Neural cell (in vitro differentiated cells): ENCODE measurements around the gene TOB1. TPM values are rescaled to one million over a fixed set of nuclear protein-coding genes. Genes with fewer than 3 reads are reported as not detected.

Experiments used
- H2AFZ ChIP-seq: fragments of 200-600, 300-800 bp; sonication (generic), shearing (Covaris generic); 2 replicates; pipeline ENCODE4 v1.6.0; 2014; ENCODE audit warnings: low read depth, mild to moderate bottlenecking, antibody characterized with exemption, low read length, moderate library complexity
- H3F3A ChIP-seq: fragments of 200-600 bp; shearing (Covaris generic); 2 replicates; pipeline ENCODE4 v1.6.1; 2016; ENCODE audit warnings: mild to moderate bottlenecking, moderate library complexity, mixed read lengths, antibody characterized with exemption, low read length; ENCODE audit not compliant: insufficient read depth, poor library complexity, severe bottlenecking
- H3K27ac ChIP-seq: fragments of 200-600, 300-800 bp; sonication (generic), shearing (Covaris generic); 2 replicates; pipeline ENCODE4 v1.5.1; 2014; ENCODE audit warnings: mild to moderate bottlenecking, low read length, moderate library complexity
- H3K27me3 ChIP-seq: fragments of 300-800, 200-600 bp; sonication (generic), shearing (Covaris generic); 2 replicates; pipeline ENCODE4 v1.6.0; 2014; ENCODE audit warnings: mild to moderate bottlenecking, low read depth, low read length, moderate library complexity; ENCODE audit not compliant: insufficient read depth
- H3K36me3 ChIP-seq: fragments of 300-800, 200-600 bp; sonication (generic), shearing (Covaris generic); 2 replicates; pipeline ENCODE4 v1.5.1; 2014; ENCODE audit warnings: mild to moderate bottlenecking, antibody characterized with exemption, low read length, moderate library complexity; ENCODE audit not compliant: insufficient read depth
- H3K4me2 ChIP-seq: fragments of 300-800, 200-600 bp; sonication (generic), shearing (Covaris generic); 2 replicates; pipeline ENCODE4 v1.6.0; 2014; ENCODE audit warnings: mild to moderate bottlenecking, low read length
- H3K4me3 ChIP-seq: fragments of 300-800, 200-600 bp; sonication (generic), shearing (Covaris generic); 2 replicates; pipeline ENCODE4 v1.5.1; 2014; ENCODE audit warnings: mild to moderate bottlenecking, low read length, moderate library complexity
- H3K79me2 ChIP-seq: fragments of 200-600 bp; shearing (Covaris generic); replicated peaks from 2 replicates; pipeline ENCODE4 v1.6.0; 2014; ENCODE audit warnings: mild to moderate bottlenecking, low read length, moderate library complexity; ENCODE audit not compliant: insufficient read depth
- H3K9ac ChIP-seq: fragments of 300-800, 200-600 bp; sonication (generic), shearing (Covaris generic); 2 replicates; pipeline ENCODE4 v1.6.1; 2016; ENCODE audit warnings: mild to moderate bottlenecking, low read length, mixed read lengths
- H3K9me2 ChIP-seq: fragments of 200-600 bp; shearing (Covaris generic); 2 replicates; pipeline ENCODE4 v1.6.1; 2016; ENCODE audit warnings: mild to moderate bottlenecking, low read length, mixed read lengths; ENCODE audit not compliant: insufficient read depth
- H3K9me3 ChIP-seq: fragments of 200-600, 300-800 bp; sonication (generic), shearing (Covaris generic); 2 replicates; pipeline ENCODE4 v1.6.1; 2016; ENCODE audit warnings: mild to moderate bottlenecking, mixed run types, low read length, moderate library complexity, mixed read lengths
- H4K20me1 ChIP-seq: fragments of 200-600 bp; shearing (Covaris generic); 2 replicates; pipeline ENCODE4 v1.6.1; 2016; ENCODE audit warnings: mild to moderate bottlenecking, mixed run types; ENCODE audit not compliant: insufficient read depth
- EP300 ChIP-seq: fragments of 450-650 bp; conservative IDR thresholded peaks from 2 replicates; pipeline ENCODE4 v1.6.1; 2014; ENCODE audit warnings: antibody characterized with exemption, mild to moderate bottlenecking, moderate library complexity; ENCODE audit not compliant: poor library complexity, severe bottlenecking
- EZH2 ChIP-seq: fragments of 200-600, 300-800 bp; shearing (Covaris generic), sonication (generic); IDR thresholded peaks from 2 replicates; pipeline ENCODE4 v1.6.1; 2014; ENCODE audit warnings: antibody characterized with exemption, low read length, borderline replicate concordance, mild to moderate bottlenecking; ENCODE audit not compliant: insufficient read depth, poor library complexity, severe bottlenecking
- MXI1 ChIP-seq: fragments of 450-650 bp; conservative IDR thresholded peaks from 2 replicates; pipeline ENCODE4 v1.6.1; 2014; ENCODE audit warnings: antibody characterized with exemption, mild to moderate bottlenecking; ENCODE audit not compliant: poor library complexity, severe bottlenecking
- POLR2AphosphoS5 ChIP-seq: IDR thresholded peaks from 2 replicates; pipeline ENCODE4 v1.6.1; 2012
- RAD21 ChIP-seq: fragments of 450-650 bp; conservative IDR thresholded peaks from 2 replicates; pipeline ENCODE4 v1.6.1; 2014; ENCODE audit warnings: antibody characterized with exemption, mild to moderate bottlenecking, moderate library complexity
- SMC3 ChIP-seq: fragments of 450-650 bp; conservative IDR thresholded peaks from 2 replicates; pipeline ENCODE4 v1.6.1; 2014; ENCODE audit warnings: antibody characterized with exemption, mild to moderate bottlenecking, moderate library complexity; ENCODE audit not compliant: poor library complexity
- TAF1 ChIP-seq: IDR thresholded peaks from 2 replicates; pipeline ENCODE4 v1.6.1; 2012; ENCODE audit warnings: low read depth
- polyA plus RNA-seq: library from polyadenylated mRNA; depleted of rRNA; stranded (reverse); fragments of >200 nt; gene quantifications from 2 replicates; pipeline ENCODE4 v1.2.3, GENCODE V29; 2014
- TF ChIP-seq, protein P1 (sequence below): IDR thresholded peaks from 2 replicates; pipeline ENCODE4 v1.6.1; 2012; ENCODE audit warnings: borderline replicate concordance
- TF ChIP-seq, protein P2 (sequence below): fragments of 450-650 bp; IDR thresholded peaks from 2 replicates; pipeline ENCODE4 v1.5.1; 2014; ENCODE audit warnings: antibody characterized with exemption, mild to moderate bottlenecking, moderate library complexity; ENCODE audit not compliant: poor library complexity, severe bottlenecking

The TOB1 gene
- polyA plus RNA-seq, 1 donor from 2014 or later: 8.9 TPM

DNA sequence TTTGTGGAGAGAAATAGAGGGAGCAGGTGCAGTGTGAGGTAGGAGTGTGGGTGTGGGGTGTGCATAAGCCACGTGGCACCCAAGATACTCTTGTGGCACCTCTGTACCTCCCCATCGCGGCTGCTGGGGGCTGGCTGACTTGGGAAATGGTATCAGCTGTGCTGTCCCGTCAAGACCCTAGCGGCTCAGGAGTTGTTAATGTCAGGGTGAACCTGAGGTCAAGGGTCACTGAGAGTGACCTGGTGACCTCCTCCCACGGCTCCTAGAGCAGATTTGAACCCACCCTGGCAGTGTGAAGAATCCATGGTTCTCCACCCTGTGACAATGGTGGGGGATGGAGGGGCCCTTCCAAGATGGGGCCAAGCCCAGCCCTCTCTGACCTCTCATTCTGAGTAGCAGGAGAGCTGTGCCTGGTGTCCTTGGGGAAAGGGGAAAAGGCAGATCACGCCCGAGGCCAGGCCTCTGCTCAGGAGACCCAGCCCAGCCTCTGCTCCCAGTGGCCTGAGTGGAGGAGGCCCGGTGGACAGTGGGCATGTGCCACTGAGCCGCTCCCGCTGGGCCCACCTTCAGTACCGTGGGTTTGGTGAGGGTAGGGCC lies 33.8 kb downstream of the TOB1 start:
- Histone ChIP-seq H3K4me3 (no peak overlapping the region), H3K36me3 (no peaks in the 10 kb centered on the region), H3K79me2 (no peaks in the 10 kb centered on the region), H3K9me2 (no peaks in the 10 kb centered on the region), H3K4me2 (no peak overlapping the region), H3K27ac (no peak overlapping the region), H3K9ac (no peak overlapping the region), H2AFZ (no peak overlapping the region), H3K27me3 (no peaks in the 10 kb centered on the region), H4K20me1 (no peaks in the 10 kb centered on the region), H3K9me3 (no peaks in the 10 kb centered on the region), H3F3A (no peaks in the 10 kb centered on the region)
- no peak for TF ChIP-seq TAF1
- TF ChIP-seq EZH2: no peak
- no peak for TF ChIP-seq RAD21
- no peak for TF ChIP-seq EP300
- TF ChIP-seq MXI1: no peak
- no peak for TF ChIP-seq SMC3
- no peak for TF ChIP-seq POLR2AphosphoS5
- TF ChIP-seq, protein P1, sequence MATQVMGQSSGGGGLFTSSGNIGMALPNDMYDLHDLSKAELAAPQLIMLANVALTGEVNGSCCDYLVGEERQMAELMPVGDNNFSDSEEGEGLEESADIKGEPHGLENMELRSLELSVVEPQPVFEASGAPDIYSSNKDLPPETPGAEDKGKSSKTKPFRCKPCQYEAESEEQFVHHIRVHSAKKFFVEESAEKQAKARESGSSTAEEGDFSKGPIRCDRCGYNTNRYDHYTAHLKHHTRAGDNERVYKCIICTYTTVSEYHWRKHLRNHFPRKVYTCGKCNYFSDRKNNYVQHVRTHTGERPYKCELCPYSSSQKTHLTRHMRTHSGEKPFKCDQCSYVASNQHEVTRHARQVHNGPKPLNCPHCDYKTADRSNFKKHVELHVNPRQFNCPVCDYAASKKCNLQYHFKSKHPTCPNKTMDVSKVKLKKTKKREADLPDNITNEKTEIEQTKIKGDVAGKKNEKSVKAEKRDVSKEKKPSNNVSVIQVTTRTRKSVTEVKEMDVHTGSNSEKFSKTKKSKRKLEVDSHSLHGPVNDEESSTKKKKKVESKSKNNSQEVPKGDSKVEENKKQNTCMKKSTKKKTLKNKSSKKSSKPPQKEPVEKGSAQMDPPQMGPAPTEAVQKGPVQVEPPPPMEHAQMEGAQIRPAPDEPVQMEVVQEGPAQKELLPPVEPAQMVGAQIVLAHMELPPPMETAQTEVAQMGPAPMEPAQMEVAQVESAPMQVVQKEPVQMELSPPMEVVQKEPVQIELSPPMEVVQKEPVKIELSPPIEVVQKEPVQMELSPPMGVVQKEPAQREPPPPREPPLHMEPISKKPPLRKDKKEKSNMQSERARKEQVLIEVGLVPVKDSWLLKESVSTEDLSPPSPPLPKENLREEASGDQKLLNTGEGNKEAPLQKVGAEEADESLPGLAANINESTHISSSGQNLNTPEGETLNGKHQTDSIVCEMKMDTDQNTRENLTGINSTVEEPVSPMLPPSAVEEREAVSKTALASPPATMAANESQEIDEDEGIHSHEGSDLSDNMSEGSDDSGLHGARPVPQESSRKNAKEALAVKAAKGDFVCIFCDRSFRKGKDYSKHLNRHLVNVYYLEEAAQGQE: no peak
- TF ChIP-seq, protein P2, sequence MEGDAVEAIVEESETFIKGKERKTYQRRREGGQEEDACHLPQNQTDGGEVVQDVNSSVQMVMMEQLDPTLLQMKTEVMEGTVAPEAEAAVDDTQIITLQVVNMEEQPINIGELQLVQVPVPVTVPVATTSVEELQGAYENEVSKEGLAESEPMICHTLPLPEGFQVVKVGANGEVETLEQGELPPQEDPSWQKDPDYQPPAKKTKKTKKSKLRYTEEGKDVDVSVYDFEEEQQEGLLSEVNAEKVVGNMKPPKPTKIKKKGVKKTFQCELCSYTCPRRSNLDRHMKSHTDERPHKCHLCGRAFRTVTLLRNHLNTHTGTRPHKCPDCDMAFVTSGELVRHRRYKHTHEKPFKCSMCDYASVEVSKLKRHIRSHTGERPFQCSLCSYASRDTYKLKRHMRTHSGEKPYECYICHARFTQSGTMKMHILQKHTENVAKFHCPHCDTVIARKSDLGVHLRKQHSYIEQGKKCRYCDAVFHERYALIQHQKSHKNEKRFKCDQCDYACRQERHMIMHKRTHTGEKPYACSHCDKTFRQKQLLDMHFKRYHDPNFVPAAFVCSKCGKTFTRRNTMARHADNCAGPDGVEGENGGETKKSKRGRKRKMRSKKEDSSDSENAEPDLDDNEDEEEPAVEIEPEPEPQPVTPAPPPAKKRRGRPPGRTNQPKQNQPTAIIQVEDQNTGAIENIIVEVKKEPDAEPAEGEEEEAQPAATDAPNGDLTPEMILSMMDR: no peak

DNA sequence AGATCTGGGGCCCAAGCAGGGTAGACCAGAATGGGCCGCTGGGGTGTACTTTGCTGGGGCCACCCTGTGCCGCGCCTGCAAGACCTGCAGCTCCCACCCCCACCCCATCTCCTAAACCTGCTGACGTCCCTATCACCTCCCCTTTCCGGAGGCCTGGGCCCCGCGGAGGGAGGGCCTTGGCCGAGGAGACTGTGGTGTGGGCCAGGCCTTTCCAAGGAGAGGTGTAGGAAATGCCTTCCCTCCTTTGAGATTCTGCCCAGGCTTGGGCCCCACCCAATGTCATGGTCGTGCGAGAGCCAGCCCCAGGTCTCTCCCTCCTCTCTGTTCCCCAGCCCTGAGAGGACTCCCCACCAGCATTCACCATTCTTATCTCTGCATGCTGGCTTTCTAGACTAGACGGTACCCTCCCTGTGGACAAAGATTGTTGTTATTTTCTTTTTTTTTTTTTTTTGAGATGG lies 34.7 kb downstream of the TOB1 start:
- no peaks in the 10 kb centered on the region for H4K20me1 ChIP-seq
- H3K9me3 ChIP-seq: no peaks in the 10 kb centered on the region
- H3K27me3 ChIP-seq: no peaks in the 10 kb centered on the region
- no peak for TF ChIP-seq RAD21
- TF ChIP-seq POLR2AphosphoS5: no peak
- no peak for TF ChIP-seq EP300
- no peak for TF ChIP-seq SMC3
- TF ChIP-seq, protein P2: no peak
- TF ChIP-seq MXI1: no peak
- no peak for TF ChIP-seq TAF1
- TF ChIP-seq, protein P1: no peak
- TF ChIP-seq EZH2: no peak
- H3K27ac ChIP-seq: no peak overlapping the region
- H3F3A ChIP-seq: no peaks in the 10 kb centered on the region
- H3K4me3 ChIP-seq: no peak overlapping the region
- no peak overlapping the region for H3K4me2 ChIP-seq
- H3K9me2 ChIP-seq: no peaks in the 10 kb centered on the region
- no peaks in the 10 kb centered on the region for H3K79me2 ChIP-seq
- no peaks in the 10 kb centered on the region for H3K36me3 ChIP-seq
- no peak overlapping the region for H3K9ac ChIP-seq
- H2AFZ ChIP-seq: no peak overlapping the region
